Measurements from ENCODE around the gene ADARB2.

GRCh38 chr10:1507436-1507835, 229.9 kb downstream of the ADARB2 start:
- TF ChIP-seq ZNF114 (CRISPR knock-in tag; IDR thresholded peaks at IDR 0.05) (no peak), EZH2phosphoT487 (IDR thresholded peaks at IDR 0.05; ENCODE audit: unreplicated experiment) (no peak), CTCF (conservative IDR thresholded peaks at IDR 0.05; ENCODE audit: low read depth in 2 of 2) (no peak), POLR2AphosphoS5 (IDR thresholded peaks at IDR 0.05; ENCODE audit: low read depth) (no peak), CREB1 (CRISPR knock-in tag; IDR thresholded peaks at IDR 0.05; ENCODE audit: low read depth) (no peak), EZH2 (IDR thresholded peaks at IDR 0.05; ENCODE audit: low read depth, unreplicated experiment) (no peak)
- TF ChIP-seq, protein P1, sequence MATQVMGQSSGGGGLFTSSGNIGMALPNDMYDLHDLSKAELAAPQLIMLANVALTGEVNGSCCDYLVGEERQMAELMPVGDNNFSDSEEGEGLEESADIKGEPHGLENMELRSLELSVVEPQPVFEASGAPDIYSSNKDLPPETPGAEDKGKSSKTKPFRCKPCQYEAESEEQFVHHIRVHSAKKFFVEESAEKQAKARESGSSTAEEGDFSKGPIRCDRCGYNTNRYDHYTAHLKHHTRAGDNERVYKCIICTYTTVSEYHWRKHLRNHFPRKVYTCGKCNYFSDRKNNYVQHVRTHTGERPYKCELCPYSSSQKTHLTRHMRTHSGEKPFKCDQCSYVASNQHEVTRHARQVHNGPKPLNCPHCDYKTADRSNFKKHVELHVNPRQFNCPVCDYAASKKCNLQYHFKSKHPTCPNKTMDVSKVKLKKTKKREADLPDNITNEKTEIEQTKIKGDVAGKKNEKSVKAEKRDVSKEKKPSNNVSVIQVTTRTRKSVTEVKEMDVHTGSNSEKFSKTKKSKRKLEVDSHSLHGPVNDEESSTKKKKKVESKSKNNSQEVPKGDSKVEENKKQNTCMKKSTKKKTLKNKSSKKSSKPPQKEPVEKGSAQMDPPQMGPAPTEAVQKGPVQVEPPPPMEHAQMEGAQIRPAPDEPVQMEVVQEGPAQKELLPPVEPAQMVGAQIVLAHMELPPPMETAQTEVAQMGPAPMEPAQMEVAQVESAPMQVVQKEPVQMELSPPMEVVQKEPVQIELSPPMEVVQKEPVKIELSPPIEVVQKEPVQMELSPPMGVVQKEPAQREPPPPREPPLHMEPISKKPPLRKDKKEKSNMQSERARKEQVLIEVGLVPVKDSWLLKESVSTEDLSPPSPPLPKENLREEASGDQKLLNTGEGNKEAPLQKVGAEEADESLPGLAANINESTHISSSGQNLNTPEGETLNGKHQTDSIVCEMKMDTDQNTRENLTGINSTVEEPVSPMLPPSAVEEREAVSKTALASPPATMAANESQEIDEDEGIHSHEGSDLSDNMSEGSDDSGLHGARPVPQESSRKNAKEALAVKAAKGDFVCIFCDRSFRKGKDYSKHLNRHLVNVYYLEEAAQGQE (IDR thresholded peaks at IDR 0.05; ENCODE audit: unreplicated experiment): no peak
